GM08714 (cell line): ENCODE data around the gene NUDT4.
"Not testable (repeated sequence)": the region's sequence is repeated elsewhere in the genome, so short reads cannot be mapped to it uniquely, and the experiment has no call there.

Experiments
- H3K4me3 ChIP-seq: fragments of 200-500 bp; sonication (Bioruptor generic); 2 replicates; pipeline ENCODE4 v1.5.1; 2014; ENCODE audit warnings: mild to moderate bottlenecking, low read length, inconsistent platforms
- ZNF274 ChIP-seq: IDR thresholded peaks from 2 replicates; pipeline ENCODE4 v1.6.1; 2012; ENCODE audit warnings: mild to moderate bottlenecking, low read depth, low read length

The NUDT4 gene

DNA sequence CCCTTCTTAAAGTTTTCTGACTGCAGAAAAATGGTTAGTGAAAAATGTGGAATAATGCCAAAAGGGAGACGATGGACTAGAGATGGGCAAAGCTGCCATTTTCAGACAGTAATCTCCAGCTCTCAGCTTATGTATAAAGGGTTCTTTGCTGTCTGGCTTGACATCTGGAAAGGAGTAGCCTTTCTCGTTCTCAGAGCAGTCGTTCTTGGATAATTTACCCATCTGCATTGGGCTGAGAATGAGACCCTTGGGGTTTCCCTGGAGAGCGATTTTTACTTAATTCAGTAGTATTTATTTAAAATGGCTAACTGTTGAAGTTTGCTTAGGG lies 1.2 kb downstream of the NUDT4 start:
- TF ChIP-seq ZNF274 = no peak
- H3K4me3 ChIP-seq = peak overlapping the region; percentile 98

DNA sequence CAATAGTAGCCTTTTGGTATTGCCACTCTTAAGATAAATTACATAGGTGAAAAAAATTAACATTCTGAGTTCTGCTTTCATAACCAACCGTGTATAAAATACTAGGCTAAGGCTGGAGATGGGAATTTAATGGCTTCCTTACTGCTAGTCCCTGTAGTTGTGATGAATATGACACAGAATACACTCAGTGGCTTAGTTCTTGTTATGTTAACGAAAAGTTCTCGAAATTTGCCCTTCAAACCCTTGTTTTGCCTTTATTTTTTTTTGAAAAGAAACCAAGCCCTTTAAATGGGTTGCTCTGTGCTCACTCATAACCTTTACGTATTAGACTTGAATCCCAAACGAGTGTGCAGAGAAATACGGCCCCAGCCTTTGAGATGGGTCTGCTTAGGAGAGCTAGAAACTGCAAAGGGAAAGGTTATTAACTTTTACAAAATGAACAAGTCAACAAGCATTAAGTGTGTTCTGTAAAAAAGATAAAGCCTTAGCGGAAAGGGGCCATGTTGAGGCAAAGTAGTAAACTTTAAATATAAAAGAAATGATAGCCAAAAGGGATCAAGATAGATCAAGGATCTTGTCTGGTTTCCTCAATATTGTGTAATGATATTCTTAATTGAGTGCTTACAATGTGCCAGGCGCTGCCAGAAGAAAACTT lies 1.7 kb downstream of the NUDT4 start:
- peak overlapping the region; percentile 98 for H3K4me3 ChIP-seq
- TF ChIP-seq ZNF274 = no peak

DNA sequence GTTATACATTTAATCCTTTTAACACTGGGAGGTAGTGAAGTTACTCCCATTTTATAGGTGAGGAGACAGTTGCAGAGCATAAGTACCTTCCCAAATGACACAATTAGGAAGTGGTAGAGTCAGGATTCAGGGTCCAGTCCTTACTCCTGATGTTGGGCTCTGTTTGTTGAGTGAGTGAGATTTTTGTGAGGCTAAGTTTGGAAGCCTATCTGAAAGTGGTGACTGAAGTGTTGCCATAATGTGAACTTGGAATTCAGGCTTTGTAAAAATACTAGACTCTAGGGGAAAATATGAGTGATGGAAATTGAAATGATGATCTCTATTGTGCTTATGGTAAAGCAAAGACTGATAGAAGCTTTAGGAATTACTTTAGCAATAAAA lies 2.2 kb downstream of the NUDT4 start:
- TF ChIP-seq ZNF274 = no peak
- H3K4me3 ChIP-seq = peak overlapping the region; percentile 98

GRCh38 chr12:93380480-93381121 lies 2.9 kb downstream of the NUDT4 start:
- H3K4me3 ChIP-seq = peak overlapping the region; percentile 98
- TF ChIP-seq ZNF274 = no peak

DNA sequence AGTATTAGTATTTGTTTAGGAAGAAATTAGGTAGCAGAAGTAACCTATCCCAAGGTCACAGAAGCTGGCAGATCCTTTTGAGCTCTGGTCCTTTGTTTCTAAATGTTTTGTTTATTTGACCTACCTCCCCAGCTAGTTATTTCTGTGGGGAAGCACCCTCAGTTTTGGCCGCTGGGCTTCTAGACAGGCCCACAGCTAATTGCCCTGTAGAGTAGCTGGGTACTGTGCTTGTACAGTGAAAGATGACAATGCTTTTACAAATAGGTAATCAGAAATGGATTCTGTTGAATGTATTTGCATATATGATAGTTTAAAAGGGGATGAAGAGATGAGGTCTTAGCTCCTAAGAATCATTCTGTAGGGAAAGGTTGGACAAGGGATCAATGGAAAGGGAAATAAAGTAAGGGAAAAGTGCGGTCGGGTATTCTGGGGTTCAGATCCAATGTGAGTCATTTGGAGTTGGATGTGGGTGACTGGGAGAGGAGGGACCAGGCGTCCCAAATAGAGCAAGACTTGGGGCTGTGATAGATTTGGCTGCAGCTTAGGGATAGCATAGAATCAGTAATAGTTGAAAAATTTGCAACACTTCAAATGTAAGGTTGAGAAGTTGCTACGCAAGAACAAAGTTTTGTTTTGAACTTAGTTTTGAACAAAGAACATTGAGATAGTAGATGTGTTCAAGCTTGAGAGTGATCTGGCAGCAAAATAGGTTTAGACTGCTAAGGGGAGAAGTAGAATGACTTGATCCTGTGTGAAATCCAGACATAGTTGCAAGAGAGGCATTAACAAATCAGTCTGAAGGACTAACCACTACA lies 3.6 kb downstream of the NUDT4 start:
- H3K4me3 ChIP-seq = peak overlapping the region; percentile 98
- no peak for TF ChIP-seq ZNF274

- H3K4me3 ChIP-seq = not testable (repeated sequence)
These were observed 4.3 kb downstream of the NUDT4 start for GRCh38 chr12:93381976-93382437.

- no peak for TF ChIP-seq ZNF274
- H3K4me3 ChIP-seq = no peak overlapping the region
These were observed 10.1 kb downstream of the NUDT4 start for GRCh38 chr12:93387780-93388179.

- H3K4me3 ChIP-seq = no peak overlapping the region
- no peak for TF ChIP-seq ZNF274
These were observed 12.3 kb downstream of the NUDT4 start for GRCh38 chr12:93390031-93390430.

DNA sequence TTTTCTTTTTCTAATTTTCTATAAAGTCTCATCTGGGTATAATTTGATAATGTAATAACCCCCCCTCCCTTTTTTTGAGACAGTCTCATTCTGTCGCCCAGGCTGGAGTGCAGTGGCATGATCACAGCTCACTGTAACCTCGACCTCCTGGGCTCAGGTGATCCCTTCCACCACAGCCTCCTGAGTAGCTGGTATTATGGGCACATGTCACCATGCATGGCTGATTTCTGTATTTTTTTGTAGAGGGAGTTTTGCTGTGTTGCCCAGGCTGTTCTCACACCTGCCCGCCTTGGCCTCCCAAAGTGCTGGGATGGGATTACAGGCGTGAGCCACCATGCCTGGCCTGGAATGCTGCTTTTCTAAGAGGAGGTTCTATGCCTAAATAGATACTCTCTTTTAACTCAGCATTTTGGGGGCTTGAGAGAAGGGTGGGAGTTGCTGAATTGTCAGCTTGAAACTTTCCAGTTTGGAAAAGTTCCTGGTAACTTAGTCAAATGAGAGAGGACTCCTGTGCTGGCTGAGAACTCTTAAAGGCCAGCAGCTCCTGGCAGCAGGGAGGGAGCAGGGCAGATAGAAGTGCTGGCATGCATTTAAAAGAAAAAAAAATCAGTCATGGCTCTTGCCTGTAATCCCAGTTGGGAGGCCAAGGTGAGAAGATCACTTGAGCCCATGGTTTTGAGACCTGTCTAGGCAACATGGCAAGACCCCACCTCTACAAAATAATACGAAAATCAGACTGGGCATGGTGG lies 13.0 kb downstream of the NUDT4 start:
- TF ChIP-seq ZNF274 = no peak
- H3K4me3 ChIP-seq = no peak overlapping the region

GRCh38 chr12:93393425-93393824 lies 15.7 kb downstream of the NUDT4 start:
- TF ChIP-seq ZNF274 = no peak
- no peak overlapping the region for H3K4me3 ChIP-seq

GRCh38 chr12:93397412-93397811 lies 19.7 kb downstream of the NUDT4 start:
- H3K4me3 ChIP-seq = no peak overlapping the region
- TF ChIP-seq ZNF274 = no peak

GRCh38 chr12:93399183-93399863 lies 21.6 kb downstream of the NUDT4 start:
- H3K4me3 ChIP-seq = not testable (repeated sequence)

GRCh38 chr12:93402333-93403311 lies 24.9 kb downstream of the NUDT4 start:
- no peak overlapping the region for H3K4me3 ChIP-seq
- TF ChIP-seq ZNF274 = no peak
